Ovary (tissue), 9 donors: ENCODE measurements around the gene GARNL3. TPM values are rescaled to one million over a fixed set of nuclear protein-coding genes. Genes with fewer than 3 reads are reported as not detected.

Experiments
- DNase-seq, 5 donors: peaks; one replicate each; pipeline ENCODE4 v3.0.0-alpha.2; 2019 to 2020
- H3K27ac ChIP-seq, 2 donors: fragments of 200-600 bp; one replicate each; pipeline versions ENCODE4 v1.5.1 to v1.8.0; 2019 to 2022
- H3K27me3 ChIP-seq: fragments of 200-600 bp; one replicate; pipeline ENCODE4 v1.8.0; 2022
- H3K36me3 ChIP-seq: fragments of 200-600 bp; sonication (generic); one replicate; pipeline ENCODE4 v1.5.1; 2019
- H3K4me1 ChIP-seq: one replicate; pipeline ENCODE4 v1.8.1; 2013; ENCODE audit warnings: mild to moderate bottlenecking, moderate library complexity; ENCODE audit not compliant: insufficient read depth
- H3K4me3 ChIP-seq: fragments of 200-600 bp; sonication (generic); one replicate; pipeline ENCODE4 v1.5.1; 2017
- H3K9me3 ChIP-seq, 2 donors: fragments of 200-600 bp in 1 of 2; sonication (generic) in 1 of 2; one replicate each; pipeline versions ENCODE4 v1.5.1 to v1.8.1; 2013 to 2019; ENCODE audit warnings: mild to moderate bottlenecking in 1 of 2, moderate library complexity in 1 of 2
- EP300 ChIP-seq: sonication (generic); formaldehyde crosslinking; IDR thresholded peaks from one replicate; pipeline ENCODE4 v1.6.1; 2017; ENCODE audit warnings: antibody characterized with exemption
- POLR2A ChIP-seq: fragments of 450-650 bp; IDR thresholded peaks from one replicate; pipeline ENCODE4 v1.6.1; 2017; ENCODE audit warnings: antibody characterized with exemption, mild to moderate bottlenecking, moderate library complexity
- WGBS, 3 donors: extraction: QIAGEN DNeasy Blood & Tissue Kit in 1 of 3; methylation state at CpG; one replicate each; pipeline versions ENCODE4 v1.1.5 to v1.1.7; 2013 to 2017; 5-methylcytosine and 5-hydroxymethylcytosine counted together
- intact Hi-C, 4 donors: fragments of 100-400 bp; cut with DNase I; formaldehyde crosslinking; loops; one replicate each; pipeline versions ENCODE4 v1.11.0 to v1.15.1; 2022 to 2023
- polyA plus RNA-seq, 2 donors: library from polyadenylated mRNA; stranded (reverse); fragments of 200-250 nt in 1 of 2; fragments of 350-450 nt in 1 of 2; fragmentation: Illumina TruSeq in 1 of 2; extraction: RNeasy Lipid Tissue Mini Kit (QIAGEN cat#74804) in 1 of 2; gene quantifications; one replicate each; pipeline ENCODE4 v1.2.3, GENCODE V29; 2013 to 2014
- total RNA-seq, 7 donors: library from RNA; depleted of rRNA in 2 of 7; stranded (reverse); fragments of >200 nt in 2 of 7; fragmentation: NEBNext Ultra II Directional in 3 of 7; extraction: Animal tissue kit (Norgen Biotek cat#: 25700) in 3 of 7; gene quantifications; one replicate each; pipeline versions ENCODE4 v1.1.0 to v1.2.4, GENCODE V29; 2016 to 2023
- TF ChIP-seq, protein P1 (sequence below), 3 donors: fragments of 450-650 bp in 2 of 3; fragments of 200-600 bp in 1 of 3; IDR thresholded peaks; one replicate each; pipeline versions ENCODE4 v1.5.1 to v1.8.0; 2016 to 2022; ENCODE audit warnings: antibody characterized with exemption in 3 of 3, mild to moderate bottlenecking in 1 of 3
- donor health status: DM: no; HTN: no; CAD: no; lungs with moderate emphysema.
- donor health status: DM: no; HTN: no; CAD: no.
- donor health status: Bipolar disorder and iron deficiency.
- donor health status: DM: yes; HTN: yes; CAD: no.
- donor health status: DM: no; HTN: no; CAD: no.
- donor health status: DM: yes; HTN: yes; CAD: no.

GARNL3 gene
- total and polyA plus RNA-seq, 9 donors = 8.9 to 30.7 (median 22.9) TPM

DNA sequence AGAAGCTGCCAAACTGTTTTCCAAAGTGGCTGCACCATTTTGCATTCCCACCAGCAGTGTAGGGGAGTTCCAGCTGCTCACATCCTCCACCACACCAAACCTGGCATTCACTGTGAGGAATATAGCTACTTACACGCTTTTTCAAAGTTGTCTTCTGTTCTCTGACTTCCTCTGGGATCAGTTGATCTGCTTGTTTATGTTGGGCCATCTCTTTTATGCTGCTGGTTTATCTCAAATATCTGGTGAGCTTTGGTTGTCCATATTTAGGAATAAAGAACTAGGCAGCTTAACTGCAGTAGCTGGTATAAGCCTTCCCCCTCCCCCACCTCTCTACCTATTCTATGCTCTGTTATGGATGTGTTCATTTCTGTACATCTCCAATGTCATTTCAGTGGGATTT, 151.1 kb downstream of the GARNL3 start:
- TF ChIP-seq EP300 (no peak), POLR2A (no peak)
- TF ChIP-seq, protein P1, sequence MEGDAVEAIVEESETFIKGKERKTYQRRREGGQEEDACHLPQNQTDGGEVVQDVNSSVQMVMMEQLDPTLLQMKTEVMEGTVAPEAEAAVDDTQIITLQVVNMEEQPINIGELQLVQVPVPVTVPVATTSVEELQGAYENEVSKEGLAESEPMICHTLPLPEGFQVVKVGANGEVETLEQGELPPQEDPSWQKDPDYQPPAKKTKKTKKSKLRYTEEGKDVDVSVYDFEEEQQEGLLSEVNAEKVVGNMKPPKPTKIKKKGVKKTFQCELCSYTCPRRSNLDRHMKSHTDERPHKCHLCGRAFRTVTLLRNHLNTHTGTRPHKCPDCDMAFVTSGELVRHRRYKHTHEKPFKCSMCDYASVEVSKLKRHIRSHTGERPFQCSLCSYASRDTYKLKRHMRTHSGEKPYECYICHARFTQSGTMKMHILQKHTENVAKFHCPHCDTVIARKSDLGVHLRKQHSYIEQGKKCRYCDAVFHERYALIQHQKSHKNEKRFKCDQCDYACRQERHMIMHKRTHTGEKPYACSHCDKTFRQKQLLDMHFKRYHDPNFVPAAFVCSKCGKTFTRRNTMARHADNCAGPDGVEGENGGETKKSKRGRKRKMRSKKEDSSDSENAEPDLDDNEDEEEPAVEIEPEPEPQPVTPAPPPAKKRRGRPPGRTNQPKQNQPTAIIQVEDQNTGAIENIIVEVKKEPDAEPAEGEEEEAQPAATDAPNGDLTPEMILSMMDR (IDR thresholded peaks at IDR 0.05) = no peak
- WGBS, 3 donors = 80 to 91% (median 85%) methylated on average over 1 of the region's 1 CpG
- H3K27ac ChIP-seq = no peak overlapping the region
- no peak overlapping the region for H3K4me3 ChIP-seq
- H3K27me3 ChIP-seq = no peaks in the 10 kb centered on the region
- intact Hi-C loops = no loop called here
- no peaks in the 10 kb centered on the region for H3K36me3 ChIP-seq
- no peak for DNase-seq
- peaks cover 4% of the 10 kb centered on the region for H3K4me1 ChIP-seq
- H3K9me3 ChIP-seq = no peaks in the 10 kb centered on the region

DNA sequence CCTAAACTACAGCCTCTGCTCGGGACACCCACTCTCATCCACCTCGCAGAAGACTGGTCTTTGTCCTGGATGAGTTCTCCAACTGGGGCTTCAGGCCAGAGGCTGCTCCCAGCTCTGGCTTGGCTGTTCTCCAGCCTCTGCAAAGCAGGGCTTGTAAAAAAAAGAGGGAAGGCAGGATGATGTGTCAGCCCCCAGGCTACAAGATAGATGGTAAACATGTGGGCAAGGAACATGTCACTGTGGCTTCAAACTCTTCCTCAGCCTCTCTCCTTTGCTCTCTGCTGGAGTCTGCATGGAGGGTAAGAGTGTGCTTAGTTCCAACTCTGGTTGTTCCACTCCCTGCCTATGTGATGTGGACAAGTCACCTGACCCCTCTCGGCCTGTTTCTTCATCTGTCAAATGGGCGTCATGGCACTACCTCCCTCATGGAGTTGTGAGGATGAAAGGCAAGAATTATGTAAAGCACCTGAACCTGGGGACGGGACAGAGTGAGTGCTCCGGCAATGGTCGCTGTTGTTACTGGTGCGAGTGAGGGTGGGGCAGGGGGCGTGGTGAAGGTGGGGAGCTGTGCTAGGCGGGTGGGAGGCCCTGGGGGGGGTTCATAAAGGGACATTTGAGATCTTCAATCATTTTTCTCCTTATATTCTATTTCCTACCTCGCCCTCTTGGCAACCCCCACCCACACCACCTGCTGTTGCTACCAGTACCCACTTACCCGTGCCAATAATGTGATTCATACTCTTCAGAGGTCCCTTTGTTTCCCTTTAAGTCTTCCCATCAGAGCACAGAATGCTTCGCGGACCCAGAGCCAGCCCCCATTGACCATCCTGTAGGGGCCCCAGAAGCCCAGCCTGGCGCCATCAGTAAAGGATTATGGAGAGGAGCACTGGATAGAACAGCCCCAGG, 152.8 kb downstream of the GARNL3 start:
- intact Hi-C loops = no loop called here
- TF ChIP-seq, protein P1 (IDR thresholded peaks at IDR 0.05) = no peak
- no peak for TF ChIP-seq EP300
- TF ChIP-seq POLR2A = no peak
- WGBS, 3 donors = 66 to 76% (median 74%) methylated on average over 15 of the region's 15 CpGs

DNA sequence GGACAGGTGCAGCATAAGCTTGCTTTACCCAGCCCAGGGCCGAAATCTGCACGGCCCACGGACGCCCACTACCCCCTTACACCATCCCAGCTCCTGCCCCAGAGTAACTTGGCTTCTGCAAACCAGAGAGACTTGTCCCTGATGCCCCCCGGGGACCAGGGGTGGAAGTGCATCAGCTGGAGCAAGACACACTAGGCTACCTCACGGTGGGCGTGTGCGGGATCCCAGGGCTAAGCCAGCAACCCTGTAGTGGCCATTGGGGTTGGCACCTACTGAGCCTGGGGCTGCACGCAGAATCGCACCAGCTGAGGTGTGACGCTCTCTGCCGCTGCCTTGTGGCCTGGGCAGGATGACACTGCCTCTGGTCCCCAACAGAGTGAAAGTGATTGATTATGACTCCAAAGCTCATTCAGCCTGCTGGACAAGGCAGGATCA, 153.5 kb downstream of the GARNL3 start:
- WGBS, 3 donors = 66 to 75% (median 71%) methylated on average over 11 to 12 of the region's 12 CpGs
- Histone ChIP-seq H3K27me3 (no peaks in the 10 kb centered on the region), H3K36me3 (no peaks in the 10 kb centered on the region), H3K4me3 (no peak overlapping the region), H3K9me3 (no peaks in the 10 kb centered on the region), H3K4me1 (peaks cover 5% of the 10 kb centered on the region), H3K27ac (no peak overlapping the region)
- no peak for DNase-seq
- no peak for TF ChIP-seq EP300
- TF ChIP-seq, protein P1 (IDR thresholded peaks at IDR 0.05) = no peak
- intact Hi-C loops = no loop called here

More for the DNA sequence above, 152.8 kb downstream of the GARNL3 start:
- no peak overlapping the region for H3K4me3 ChIP-seq
- no peak for DNase-seq
- H3K36me3 ChIP-seq = no peaks in the 10 kb centered on the region
- peaks cover 4% of the 10 kb centered on the region for H3K4me1 ChIP-seq
- H3K27ac ChIP-seq = no peak overlapping the region
- H3K9me3 ChIP-seq = no peaks in the 10 kb centered on the region
- no peaks in the 10 kb centered on the region for H3K27me3 ChIP-seq

DNA sequence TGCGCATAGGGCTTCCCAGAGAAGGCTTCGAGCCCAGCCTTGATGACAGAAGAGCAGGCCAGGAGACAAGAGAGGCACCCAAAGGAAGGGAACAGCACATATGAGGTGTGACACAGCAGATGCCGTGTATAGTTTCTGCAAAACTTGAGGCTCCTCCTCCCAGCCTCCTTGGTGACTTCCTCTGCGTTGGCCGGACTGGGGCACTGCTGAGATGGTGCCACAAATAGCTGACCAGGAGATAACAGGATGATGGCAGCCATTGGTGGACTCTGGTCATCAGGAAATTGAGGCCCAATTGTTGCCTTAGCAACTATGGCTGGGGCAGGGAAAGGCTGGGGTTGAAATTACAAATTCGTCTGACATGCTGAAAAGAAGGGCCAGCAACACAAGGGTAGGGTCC, 154.8 kb downstream of the GARNL3 start:
- H3K27ac ChIP-seq = no peak overlapping the region

More for the DNA sequence above, 154.8 kb downstream of the GARNL3 start:
- Histone ChIP-seq H3K9me3 (no peaks in the 10 kb centered on the region), H3K4me3 (no peak overlapping the region), H3K27me3 (no peaks in the 10 kb centered on the region), H3K4me1 (peaks cover 6% of the 10 kb centered on the region), H3K36me3 (no peaks in the 10 kb centered on the region)
- no peak for TF ChIP-seq POLR2A
- TF ChIP-seq, protein P1 (IDR thresholded peaks at IDR 0.05) = no peak
- WGBS, 3 donors = 82 to 83% (median 82%) methylated on average over 6 of the region's 6 CpGs
- DNase-seq = no peak
- intact Hi-C loops = no loop called here
